DND-41 (cell line): ENCODE results near the gene PDE6A.

Experiments
- ATAC-seq: fragments of 200-7000 bp; cut with Tn5 transposase; 3 replicates; pipeline ENCODE4 v1.9.1; 2021; ENCODE audit warnings: low read depth; ENCODE audit not compliant: insufficient read depth
- DNase-seq: peaks from one replicate; pipeline ENCODE4 v3.0.0-alpha.2; 2020
- H2AFZ ChIP-seq: 2 replicates; pipeline ENCODE4 v1.6.0; 2012; ENCODE audit warnings: low read depth, low read length
- H3K27ac ChIP-seq: 2 replicates; pipeline ENCODE4 v1.5.1; 2012; ENCODE audit warnings: low read length, inconsistent platforms
- H3K27me3 ChIP-seq: fragments of 200-600 bp; sonication (generic); 2 replicates; pipeline ENCODE4 v1.6.0; 2012; ENCODE audit warnings: low read length, mild to moderate bottlenecking, inconsistent platforms; ENCODE audit not compliant: insufficient read depth, poor library complexity
- H3K36me3 ChIP-seq: 2 replicates; pipeline ENCODE4 v1.5.1; 2012; ENCODE audit warnings: low read length, inconsistent platforms; ENCODE audit not compliant: insufficient read depth
- H3K4me1 ChIP-seq: 2 replicates; pipeline ENCODE4 v1.5.1; 2012; ENCODE audit warnings: mild to moderate bottlenecking, low read length; ENCODE audit not compliant: insufficient read depth
- H3K4me2 ChIP-seq: 2 replicates; pipeline ENCODE4 v1.6.0; 2012; ENCODE audit warnings: mild to moderate bottlenecking, moderate library complexity, low read length, inconsistent platforms; ENCODE audit not compliant: insufficient read depth
- H3K4me3 ChIP-seq, 2 experiments: fragments of 200-600 bp in 1 of 2; shearing (Covaris generic) in 1 of 2; 2 replicates each; pipeline ENCODE4 v1.5.1; 2012 to 2016; ENCODE audit warnings: inconsistent platforms in 2 of 2, low read length in 2 of 2, mild to moderate bottlenecking in 2 of 2, low read depth in 1 of 2, moderate library complexity in 1 of 2
- H3K79me2 ChIP-seq: 2 replicates; pipeline ENCODE4 v1.6.0; 2012; ENCODE audit warnings: low read length, inconsistent platforms; ENCODE audit not compliant: insufficient read depth
- H3K9ac ChIP-seq: 2 replicates; pipeline ENCODE4 v1.6.0; 2012; ENCODE audit warnings: low read depth, mild to moderate bottlenecking, inconsistent platforms, low read length, moderate library complexity
- H3K9me3 ChIP-seq: 2 replicates; pipeline ENCODE4 v1.5.1; 2012; ENCODE audit warnings: low read length, moderate library complexity, mild to moderate bottlenecking, inconsistent platforms; ENCODE audit not compliant: insufficient read depth, severe bottlenecking
- H4K20me1 ChIP-seq: 2 replicates; pipeline ENCODE4 v1.6.0; 2012; ENCODE audit warnings: low read length; ENCODE audit not compliant: insufficient read depth
- CTCF ChIP-seq: IDR thresholded peaks from 2 replicates; pipeline ENCODE4 v1.5.1; 2012; ENCODE audit warnings: borderline replicate concordance, low read length, moderate library complexity, mild to moderate bottlenecking; ENCODE audit not compliant: poor library complexity, severe bottlenecking; ENCODE audit errors: extremely low read depth
- EZH2 ChIP-seq: IDR thresholded peaks from 3 replicates; pipeline ENCODE4 v1.6.1; 2012; ENCODE audit warnings: borderline replicate concordance, low read depth, mild to moderate bottlenecking, moderate library complexity, low read length, inconsistent platforms; ENCODE audit not compliant: severe bottlenecking

PDE6A gene

GRCh38 chr5:149824120-149824519, 120.5 kb downstream of the PDE6A start:
- no peak overlapping the region for H3K4me2 ChIP-seq
- no peaks in the 10 kb centered on the region for H3K27me3 ChIP-seq
- peaks cover under 1% of the 10 kb centered on the region; the same call in 1 of the 2 replicates for H4K20me1 ChIP-seq
- H3K9ac ChIP-seq, result no peak overlapping the region
- H3K4me1 ChIP-seq, result no peaks in the 10 kb centered on the region
- H3K9me3 ChIP-seq, result no peaks in the 10 kb centered on the region
- ATAC-seq, result no peak
- TF ChIP-seq CTCF (no peak), EZH2 (no peak)
- H3K36me3 ChIP-seq, result peaks cover 20% of the 10 kb centered on the region; the same call in 1 of the 2 replicates
- no peak overlapping the region for H3K27ac ChIP-seq
- H2AFZ ChIP-seq, result no peak overlapping the region
- H3K4me3 ChIP-seq, result no peak overlapping the region
- DNase-seq, result no peak
- H3K79me2 ChIP-seq, result peaks cover 1% of the 10 kb centered on the region; the same call in 1 of the 2 replicates

GRCh38 chr5:149823375-149823774, 121.2 kb downstream of the PDE6A start:
- Histone ChIP-seq H4K20me1 (peaks cover 5% of the 10 kb centered on the region; the same call in 1 of the 2 replicates), H3K4me2 (no peak overlapping the region)
- DNase-seq, result no peak

GRCh38 chr5:149822301-149822700, 122.3 kb downstream of the PDE6A start:
- no peak overlapping the region for H3K9ac ChIP-seq
- ATAC-seq, result no peak

More at GRCh38 chr5:149823375-149823774, 121.2 kb downstream of the PDE6A start:
- Histone ChIP-seq H3K36me3 (peaks cover 17% of the 10 kb centered on the region; the same call in 1 of the 2 replicates), H3K79me2 (peaks cover 4% of the 10 kb centered on the region; the same call in 1 of the 2 replicates), H3K9me3 (no peaks in the 10 kb centered on the region), H3K27ac (no peak overlapping the region), H3K4me1 (no peaks in the 10 kb centered on the region), H3K4me3 (no peak overlapping the region), H3K9ac (no peak overlapping the region), H2AFZ (no peak overlapping the region), H3K27me3 (no peaks in the 10 kb centered on the region)
- no peak for ATAC-seq
- no peak for TF ChIP-seq CTCF
- no peak for TF ChIP-seq EZH2

More at GRCh38 chr5:149822301-149822700, 122.3 kb downstream of the PDE6A start:
- TF ChIP-seq CTCF, result no peak
- no peak for TF ChIP-seq EZH2
- no peaks in the 10 kb centered on the region for H3K9me3 ChIP-seq
- H2AFZ ChIP-seq, result no peak overlapping the region
- no peak overlapping the region for H3K27ac ChIP-seq
- peaks cover 15% of the 10 kb centered on the region; the same call in 1 of the 2 replicates for H3K36me3 ChIP-seq
- peaks cover 4% of the 10 kb centered on the region; the same call in 1 of the 2 replicates for H3K79me2 ChIP-seq
- no peaks in the 10 kb centered on the region for H3K4me1 ChIP-seq
- no peaks in the 10 kb centered on the region for H3K27me3 ChIP-seq
- no peak overlapping the region for H3K4me2 ChIP-seq
- H3K4me3 ChIP-seq, result no peak overlapping the region
- DNase-seq, result no peak
- peaks cover 5% of the 10 kb centered on the region; the same call in 1 of the 2 replicates for H4K20me1 ChIP-seq
